Melanocyte of skin (primary cell): ENCODE data around the gene KCNK17. TPM values are rescaled to one million over a fixed set of nuclear protein-coding genes. Genes with fewer than 3 reads are reported as not detected.

ENCODE experiments used
- total RNA-seq, 2 donors: library from RNA; depleted of rRNA; stranded (reverse); fragments of >200 nt; gene quantifications; 2 replicates each; pipeline ENCODE4 v1.2.3, GENCODE V29; 2012

The KCNK17 gene, protein sequence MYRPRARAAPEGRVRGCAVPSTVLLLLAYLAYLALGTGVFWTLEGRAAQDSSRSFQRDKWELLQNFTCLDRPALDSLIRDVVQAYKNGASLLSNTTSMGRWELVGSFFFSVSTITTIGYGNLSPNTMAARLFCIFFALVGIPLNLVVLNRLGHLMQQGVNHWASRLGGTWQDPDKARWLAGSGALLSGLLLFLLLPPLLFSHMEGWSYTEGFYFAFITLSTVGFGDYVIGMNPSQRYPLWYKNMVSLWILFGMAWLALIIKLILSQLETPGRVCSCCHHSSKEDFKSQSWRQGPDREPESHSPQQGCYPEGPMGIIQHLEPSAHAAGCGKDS
- total RNA-seq, result not detected

GRCh38 chr6:39314273-39314795 is at the start of gene KCNK17:
Gene KCNK17 (minus strand): TSS chr6:39314419. CDS start chr6:39314320, 99 bp downstream.

DNA sequence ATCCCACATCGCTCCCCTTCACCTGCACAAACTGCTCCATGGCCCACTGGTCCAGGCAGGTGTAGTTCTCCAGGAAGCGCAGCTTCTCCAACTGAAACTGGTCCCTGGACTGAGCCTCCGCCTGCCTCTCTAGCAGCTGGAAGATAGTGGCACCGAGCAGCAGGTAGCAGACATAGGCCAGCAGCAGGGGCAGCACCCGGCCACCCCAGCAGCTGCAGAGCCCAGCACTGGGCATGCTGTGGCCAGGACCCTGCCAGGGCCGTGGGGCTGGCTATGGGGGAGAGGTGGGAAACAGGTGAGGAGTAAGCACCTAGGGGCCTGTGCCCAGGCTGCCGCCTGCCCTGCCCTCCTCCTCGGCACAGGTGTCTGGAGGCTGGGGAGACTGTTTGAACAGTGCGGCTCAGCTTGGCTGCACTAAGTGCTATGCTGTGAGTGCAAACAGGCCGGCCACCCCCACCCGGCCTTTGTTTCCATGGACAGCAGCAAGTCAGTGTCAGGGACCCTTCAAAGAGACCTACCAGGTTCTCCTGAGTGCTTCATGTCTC is 8.2 kb upstream of the KCNK17 start, which contains the start of gene KCNK16:
Gene KCNK16, minus strand, starts transcription at position 397 of the 545 bp plus-strand sequence. Its CDS starts 162 bp downstream, at position 235.

Other genes starting within 250 kb of the KCNK17 start
- 1 to 10 TPM; 6.3 to 8.9 TPM for gene SAYSD1, start 199.2 kb downstream of the KCNK17 start, total RNA-seq
- under 1 TPM in 1 of 2 donors, not detected in 1; under 0.01 TPM for gene KCNK5, start 84.9 kb downstream of the KCNK17 start, total RNA-seq
- not detected for gene KCNK16, start 8.3 kb upstream of the KCNK17 start, total RNA-seq